Kasumi-1 (cell line): ENCODE results near the gene USP50.
"Not testable (repeated sequence)": the region's sequence is repeated elsewhere in the genome, so short reads cannot be mapped to it uniquely, and the experiment has no call there.

Experiments used
- DNase-seq, 2 experiments: peaks; one replicate each; lab custom pipeline; 2025; lab: John Stamatoyannopoulos, UW

USP50 gene

DNA sequence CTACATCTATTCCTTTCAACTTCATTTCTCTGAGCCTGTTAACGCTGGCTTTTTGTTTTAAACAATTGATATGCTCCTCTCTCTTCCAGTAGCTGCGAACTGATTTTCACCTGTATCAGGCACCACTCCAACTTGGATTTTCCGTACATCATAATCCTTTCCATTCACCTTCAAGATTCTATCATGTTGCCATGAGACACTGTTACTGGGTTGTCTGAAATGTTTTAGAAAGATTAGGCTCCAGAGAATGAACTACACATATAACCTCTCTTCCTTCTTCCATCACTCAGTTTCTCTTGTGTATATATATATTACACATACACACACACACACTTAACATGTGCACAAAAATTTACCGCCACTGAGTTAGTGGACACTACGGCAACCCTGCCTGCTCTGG, at the start of gene USP50:
TSS of gene USP50 (minus strand) at position 101 of the 400 bp plus-strand sequence. CDS start 141 bp downstream, outside the sequence.
- no peak for DNase-seq

DNA sequence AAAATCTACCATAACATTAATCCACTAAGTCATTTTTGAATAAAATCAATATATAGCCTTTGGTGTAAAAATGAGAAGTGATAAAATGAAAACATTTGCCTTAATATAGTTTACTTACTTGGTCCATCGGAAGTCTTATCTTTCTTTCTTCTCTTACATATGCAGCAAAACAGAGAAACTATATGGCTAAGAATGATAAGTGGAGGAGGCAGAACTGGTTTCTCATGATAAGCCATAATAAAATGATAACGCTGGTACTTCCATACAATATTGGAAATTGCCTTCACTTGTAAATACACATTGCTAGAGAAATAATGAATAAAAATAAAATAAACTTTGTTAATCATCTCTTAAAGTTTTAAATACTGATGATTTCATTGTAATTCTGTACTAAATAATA, 47.8 kb upstream of the USP50 start:
- DNase-seq, result no peak

- DNase-seq, result no peak
These were observed 47.3 kb upstream of the USP50 start for GRCh38 chr15:50593761-50594160.

DNA sequence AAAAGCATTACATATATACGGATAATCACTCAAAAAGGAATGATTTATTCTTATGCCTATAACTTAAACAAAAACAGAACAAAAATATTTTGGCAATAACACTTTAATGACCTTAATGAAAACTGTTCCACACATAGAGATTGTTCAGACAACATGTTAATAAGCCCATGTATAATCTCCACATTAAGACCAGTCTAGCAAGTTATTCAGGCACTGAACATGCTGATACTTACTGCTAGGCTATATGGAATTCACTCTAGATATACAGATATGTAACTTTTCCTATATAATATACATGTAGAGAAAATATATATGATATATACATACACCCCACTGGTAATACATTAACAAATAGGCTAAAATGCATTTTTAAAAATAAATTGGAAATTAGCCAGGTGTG, 43.8 kb upstream of the USP50 start:
- DNase-seq, result no peak

GRCh38 chr15:50577492-50577891, 31.0 kb upstream of the USP50 start:
- DNase-seq, result no peak

GRCh38 chr15:50576166-50576565, 29.7 kb upstream of the USP50 start:
- DNase-seq, result no peak

DNA sequence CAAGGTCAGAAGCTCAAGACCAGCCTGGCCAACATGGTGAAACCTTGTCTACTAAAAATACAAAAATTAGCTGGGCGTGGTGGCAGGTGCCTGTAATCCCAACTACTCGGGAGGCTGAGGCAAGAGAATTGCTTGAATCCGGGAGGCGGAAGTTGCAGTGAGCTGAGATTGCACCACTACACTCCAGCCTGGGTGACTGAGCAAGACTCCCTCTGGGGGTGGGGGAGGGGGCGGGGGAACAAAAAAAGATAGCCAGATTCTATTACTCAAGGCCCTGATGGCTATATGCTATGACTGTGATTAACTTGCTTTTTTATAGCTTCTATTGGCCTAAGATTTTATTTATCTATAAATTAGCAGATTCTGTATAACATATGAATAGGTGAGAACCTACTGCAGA, 27.4 kb upstream of the USP50 start:
- not testable (repeated sequence) for DNase-seq

DNA sequence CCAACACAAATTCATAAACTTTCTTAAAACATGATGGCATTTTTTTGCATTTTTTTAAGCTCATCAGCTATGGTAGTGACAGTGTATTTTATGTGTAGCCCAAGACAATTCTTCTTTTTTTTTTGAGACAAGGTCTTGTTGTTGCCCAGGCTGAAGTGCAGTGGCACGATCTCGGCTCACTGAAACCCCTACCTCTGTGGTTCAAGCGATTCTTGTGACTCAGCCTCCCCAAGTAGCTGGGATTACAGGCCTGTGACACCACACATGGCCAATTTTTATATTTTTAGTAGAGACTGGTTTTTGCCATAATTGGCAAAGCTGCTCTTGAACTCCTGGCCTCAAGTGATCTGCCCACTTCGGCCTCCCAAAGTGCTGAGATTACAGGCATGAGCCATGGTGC, 17.3 kb upstream of the USP50 start:
- DNase-seq, result no peak

DNA sequence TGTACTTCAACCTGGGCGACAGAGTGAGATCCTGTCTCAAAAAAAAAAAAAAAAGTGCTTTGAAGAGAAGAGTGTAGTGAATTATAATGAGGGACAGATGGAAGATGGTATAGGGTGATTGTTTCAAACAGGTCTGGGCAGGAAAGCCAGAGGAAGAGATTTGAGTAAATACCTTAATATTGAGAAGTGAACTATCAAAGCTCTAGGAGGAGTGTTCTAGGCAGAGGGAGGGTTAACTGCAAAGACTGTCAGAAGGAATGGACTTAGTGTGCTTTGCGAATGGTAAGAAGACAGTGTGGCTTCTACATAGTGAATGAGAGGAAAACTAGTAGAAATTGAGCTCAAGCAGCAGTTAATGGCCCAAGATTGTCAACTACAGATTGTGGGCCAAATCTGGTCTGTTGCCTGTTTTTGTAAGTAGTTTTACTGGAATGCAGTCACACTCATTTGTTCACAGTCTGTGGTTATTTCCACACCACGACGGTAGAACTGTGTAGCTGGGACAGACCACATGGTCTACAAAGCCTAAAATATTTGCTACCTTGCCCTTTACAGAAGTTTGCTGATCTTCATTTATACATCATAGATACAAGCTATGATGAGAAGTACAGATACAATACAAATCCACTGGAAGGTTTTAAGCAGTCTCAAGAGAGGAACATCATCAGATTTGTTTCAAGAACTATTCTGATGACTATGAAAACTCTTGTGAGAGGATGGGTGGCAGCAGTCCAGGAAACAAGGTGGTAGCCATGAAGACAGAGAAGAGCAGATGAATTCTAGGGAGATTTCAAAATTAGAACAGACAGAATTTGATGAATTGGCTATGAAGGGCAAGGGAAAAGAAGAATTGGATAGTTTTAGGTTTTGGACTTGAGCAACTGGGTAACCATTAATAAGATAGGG, 16.5 kb upstream of the USP50 start:
- no peak for DNase-seq

GRCh38 chr15:50558012-50558411, 11.5 kb upstream of the USP50 start:
- no peak for DNase-seq

GRCh38 chr15:50556642-50557371, 10.3 kb upstream of the USP50 start:
- no peak for DNase-seq

DNA sequence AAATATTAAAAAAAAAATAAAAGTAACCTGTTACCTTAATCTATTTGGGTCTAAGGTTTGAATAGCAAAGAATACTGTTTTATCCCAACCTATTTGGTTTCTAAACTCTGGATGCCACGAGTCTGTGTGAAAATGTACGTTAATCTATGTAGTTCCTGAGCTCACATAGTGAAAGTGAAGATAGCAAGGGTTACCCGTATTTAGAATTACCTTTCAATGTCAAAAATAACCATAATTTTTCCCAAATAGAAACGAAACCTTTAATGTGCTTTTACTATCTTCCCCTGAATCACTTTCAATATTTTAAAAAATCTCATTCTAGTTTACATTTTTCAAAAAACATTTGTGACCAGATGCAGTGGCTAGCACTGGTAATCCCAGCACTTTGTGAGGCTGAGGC, 5.8 kb upstream of the USP50 start:
- DNase-seq, result no peak

GRCh38 chr15:50549326-50549725, 2.9 kb upstream of the USP50 start:
- no peak for DNase-seq

- DNase-seq, result no peak
These were observed 2.1 kb downstream of the USP50 start for GRCh38 chr15:50544368-50544767.

DNA sequence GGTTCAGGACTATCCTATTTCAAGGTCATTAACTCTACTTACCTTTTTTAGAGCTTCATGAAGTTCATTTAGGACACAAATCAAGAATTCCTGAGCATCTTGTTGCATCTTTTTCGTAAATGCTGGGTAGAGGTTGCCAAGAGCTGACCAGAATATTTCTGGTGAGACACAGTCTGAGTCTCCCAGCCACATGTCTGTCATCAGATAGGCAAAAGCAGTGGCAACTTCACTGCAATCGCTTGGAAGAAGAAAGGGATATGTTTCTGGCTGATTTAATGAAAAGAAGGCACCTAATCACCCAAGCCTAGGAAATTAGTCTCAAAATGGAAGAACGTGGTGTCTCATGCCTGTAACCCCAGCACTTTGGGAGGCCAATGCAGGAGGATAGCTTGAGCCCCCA, 2.9 kb downstream of the USP50 start:
- no peak for DNase-seq

DNA sequence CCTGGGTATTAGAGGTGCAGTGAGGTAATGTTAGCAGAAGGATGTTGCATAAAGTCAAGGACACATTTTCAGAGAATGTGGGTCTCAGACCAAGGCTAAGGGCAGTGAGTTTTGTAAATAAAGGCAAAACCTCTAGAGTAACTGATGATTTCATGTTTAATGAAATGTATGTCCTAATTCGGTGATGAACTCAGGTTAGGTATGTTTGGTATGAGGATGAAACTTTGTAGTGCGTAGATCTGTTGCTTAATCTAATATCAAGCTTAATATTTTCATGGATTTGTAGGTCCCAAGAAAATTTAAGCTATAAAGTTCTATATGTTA, 3.6 kb downstream of the USP50 start:
- DNase-seq, result no peak

GRCh38 chr15:50531766-50532165, 14.7 kb downstream of the USP50 start:
- DNase-seq, result no peak

- no peak for DNase-seq
These were observed 15.3 kb downstream of the USP50 start for GRCh38 chr15:50531163-50531562.

DNA sequence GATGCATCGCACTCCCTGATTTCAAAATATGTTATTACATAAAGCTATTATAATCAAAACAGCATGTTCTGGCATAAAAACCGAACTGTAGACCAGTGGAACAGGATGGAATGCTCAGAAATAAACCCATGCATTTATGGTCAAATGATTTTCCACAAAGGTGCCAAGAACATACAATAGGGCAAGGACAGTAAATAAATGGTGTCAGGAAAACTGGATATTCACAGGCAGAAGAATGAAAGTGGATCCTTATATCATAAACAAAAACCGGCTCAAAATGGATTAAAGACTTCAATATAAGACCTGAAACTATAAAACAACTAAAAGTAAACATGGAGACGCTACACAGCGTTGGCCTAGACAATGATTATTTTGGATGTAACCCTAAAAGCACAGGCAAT, 22.6 kb downstream of the USP50 start:
- no peak for DNase-seq

GRCh38 chr15:50519740-50520425, 26.6 kb downstream of the USP50 start:
- DNase-seq, result no peak

- no peak for DNase-seq
These were observed 33.5 kb downstream of the USP50 start for GRCh38 chr15:50513001-50513400.

DNA sequence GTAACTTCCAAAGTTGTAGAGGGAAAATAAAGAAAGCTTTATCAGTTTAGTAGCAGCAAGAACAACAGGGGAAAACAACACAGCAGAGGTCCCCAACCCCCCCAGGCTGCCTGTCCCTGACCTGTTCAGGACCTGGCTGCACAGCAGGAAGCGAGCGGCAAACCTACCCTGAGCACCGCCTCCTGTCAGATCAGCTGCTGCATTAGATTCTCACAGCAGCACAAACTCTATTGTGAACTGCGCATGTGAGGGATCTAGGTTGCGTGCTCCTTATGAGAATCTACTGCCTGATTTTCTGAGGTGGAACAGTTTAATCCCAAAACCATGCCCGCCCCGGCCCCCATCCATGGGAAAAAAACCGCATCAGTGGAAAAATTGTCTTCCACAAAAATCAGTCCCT, 40.3 kb downstream of the USP50 start:
- DNase-seq, result no peak

- DNase-seq, result not testable (repeated sequence)
These were observed 40.8 kb downstream of the USP50 start for GRCh38 chr15:50505656-50506055.
